Skin epidermis (tissue), 12 donors: ENCODE measurements around the gene ZNF660.

Experiments used
- H3K27ac ChIP-seq, 21 experiments: fragments of 200-600 bp; sonication (generic) in 11 of 21; one replicate each; pipeline ENCODE4 v1.5.0; 2020; ENCODE audit warnings: mild to moderate bottlenecking in 3 of 21, inconsistent platforms in 2 of 21, moderate library complexity in 2 of 21
- H3K4me3 ChIP-seq, 7 experiments: fragments of 200-600 bp; sonication (generic) in 2 of 7; one replicate each; pipeline ENCODE4 v1.5.0; 2020; ENCODE audit warnings: inconsistent platforms in 2 of 7, mild to moderate bottlenecking in 2 of 7, moderate library complexity in 1 of 7

The ZNF660 gene

GRCh38 chr3:44624749-44625480, 40.2 kb downstream of the ZNF660 start, which contains the start of gene ZNF197:
ZNF197 (plus strand) TSS chr3:44625036; CDS start chr3:44629155, 4,119 bp downstream.
- H3K4me3 ChIP-seq: peak within 1 kb of the TSS; percentile 67 to 93 (median 78)
- H3K27ac ChIP-seq: peak within 1 kb of the TSS; percentile 68 to 97 (median 89)

DNA sequence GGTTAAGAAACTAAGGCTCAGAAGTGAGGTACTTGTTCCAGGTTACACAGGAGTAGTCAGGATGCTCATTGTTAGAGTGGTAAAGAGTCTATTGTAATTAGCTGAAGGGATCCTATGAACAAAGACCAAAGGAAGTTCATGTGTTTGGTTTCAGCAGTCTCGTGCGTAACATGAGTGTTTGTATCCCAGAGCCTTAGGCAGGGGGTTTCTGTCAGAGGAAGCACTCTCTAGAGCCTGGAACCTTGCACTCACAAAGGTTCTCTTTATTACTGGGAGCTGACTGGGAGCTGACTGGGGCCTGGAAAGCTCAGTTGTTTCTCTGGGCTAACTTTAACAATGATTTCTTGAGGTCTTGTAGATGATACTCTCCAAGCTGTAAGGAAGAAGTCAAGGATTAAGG, 44.0 kb downstream of the ZNF660 start:
- H3K4me3 ChIP-seq: no peak overlapping the region
- H3K27ac ChIP-seq: no peak overlapping the region

GRCh38 chr3:44632193-44632592, 47.4 kb downstream of the ZNF660 start:
- no peak overlapping the region for H3K4me3 ChIP-seq
- no peak overlapping the region for H3K27ac ChIP-seq

GRCh38 chr3:44642337-44642736, 57.6 kb downstream of the ZNF660 start:
- no peak overlapping the region for H3K27ac ChIP-seq
- no peak overlapping the region for H3K4me3 ChIP-seq

DNA sequence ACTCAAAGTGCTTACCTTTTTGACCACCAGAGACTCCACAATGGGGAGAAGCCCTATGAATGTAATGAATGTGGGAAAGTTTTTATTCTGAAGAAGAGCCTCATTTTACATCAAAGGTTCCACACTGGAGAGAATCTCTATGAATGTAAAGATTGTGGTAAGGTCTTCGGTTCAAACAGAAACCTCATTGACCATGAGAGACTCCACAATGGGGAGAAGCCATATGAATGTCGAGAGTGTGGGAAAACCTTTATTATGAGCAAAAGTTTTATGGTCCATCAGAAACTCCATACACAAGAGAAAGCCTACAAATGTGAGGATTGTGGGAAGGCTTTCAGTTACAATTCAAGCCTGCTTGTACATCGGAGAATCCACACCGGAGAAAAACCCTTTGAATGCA, 58.3 kb downstream of the ZNF660 start:
- no peak overlapping the region for H3K4me3 ChIP-seq
- H3K27ac ChIP-seq: no peak overlapping the region

GRCh38 chr3:44647771-44648170, 63.0 kb downstream of the ZNF660 start:
- Histone ChIP-seq H3K27ac (no peak overlapping the region), H3K4me3 (no peak overlapping the region)

- peak within 1 kb of the TSS; percentile 68 to 94 (median 84) for H3K4me3 ChIP-seq
- H3K27ac ChIP-seq: peak within 1 kb of the TSS in 20 of 21 experiments; percentile 26 to 89 (median 79)
Observed at GRCh38 chr3:44648564-44649229, 63.9 kb downstream of the ZNF660 start, which contains the start of gene ZNF35. ZNF35 (plus strand) TSS chr3:44648732; CDS start chr3:44651068, 2,336 bp downstream.
